Neural progenitor cell (in vitro differentiated cells): Measurements from ENCODE around the gene CCZ1.
"Not testable (repeated sequence)": the region's sequence is repeated elsewhere in the genome, so short reads cannot be mapped to it uniquely, and the experiment has no call there.

Source experiments
- EZH2phosphoT487 ChIP-seq: fragments of 200-600 bp; sonication (generic); IDR thresholded peaks from 2 replicates; pipeline ENCODE4 v1.6.1; 2017; ENCODE audit warnings: antibody characterized with exemption
- TF ChIP-seq, protein P1 (sequence below): fragments of 200-600 bp; sonication (generic); IDR thresholded peaks from 2 replicates; pipeline ENCODE4 v1.5.1; 2017; ENCODE audit warnings: antibody characterized with exemption, mild to moderate bottlenecking

DNA sequence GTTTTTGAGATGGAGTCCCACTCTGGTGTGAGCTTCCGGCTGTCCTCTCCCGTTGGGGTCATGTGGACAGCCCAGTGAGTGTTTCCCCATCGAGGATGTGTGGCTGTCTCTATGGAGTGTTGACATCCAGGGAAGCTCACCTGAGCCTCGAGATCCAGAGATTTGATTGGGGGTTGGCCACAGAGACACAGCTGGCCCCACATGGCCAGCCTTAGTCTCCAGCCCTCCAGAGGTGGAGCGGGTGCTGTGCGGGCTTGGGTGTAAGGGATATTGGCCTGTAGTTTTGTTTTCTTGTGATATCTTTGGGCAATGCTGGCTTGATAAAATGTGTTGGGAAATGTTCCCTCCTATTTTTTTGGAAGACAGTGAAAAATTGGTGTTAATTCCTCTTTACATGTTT is 18.0 kb downstream of the CCZ1 start:
- TF ChIP-seq, protein P1, sequence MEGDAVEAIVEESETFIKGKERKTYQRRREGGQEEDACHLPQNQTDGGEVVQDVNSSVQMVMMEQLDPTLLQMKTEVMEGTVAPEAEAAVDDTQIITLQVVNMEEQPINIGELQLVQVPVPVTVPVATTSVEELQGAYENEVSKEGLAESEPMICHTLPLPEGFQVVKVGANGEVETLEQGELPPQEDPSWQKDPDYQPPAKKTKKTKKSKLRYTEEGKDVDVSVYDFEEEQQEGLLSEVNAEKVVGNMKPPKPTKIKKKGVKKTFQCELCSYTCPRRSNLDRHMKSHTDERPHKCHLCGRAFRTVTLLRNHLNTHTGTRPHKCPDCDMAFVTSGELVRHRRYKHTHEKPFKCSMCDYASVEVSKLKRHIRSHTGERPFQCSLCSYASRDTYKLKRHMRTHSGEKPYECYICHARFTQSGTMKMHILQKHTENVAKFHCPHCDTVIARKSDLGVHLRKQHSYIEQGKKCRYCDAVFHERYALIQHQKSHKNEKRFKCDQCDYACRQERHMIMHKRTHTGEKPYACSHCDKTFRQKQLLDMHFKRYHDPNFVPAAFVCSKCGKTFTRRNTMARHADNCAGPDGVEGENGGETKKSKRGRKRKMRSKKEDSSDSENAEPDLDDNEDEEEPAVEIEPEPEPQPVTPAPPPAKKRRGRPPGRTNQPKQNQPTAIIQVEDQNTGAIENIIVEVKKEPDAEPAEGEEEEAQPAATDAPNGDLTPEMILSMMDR: not testable (repeated sequence)
- TF ChIP-seq EZH2phosphoT487: not testable (repeated sequence)
